22Rv1 (cell line): ENCODE measurements around the gene FGFR3.

ENCODE experiments used
- CTCF ChIP-seq: fragments of 450-650 bp; IDR thresholded peaks from 2 replicates; pipeline ENCODE4 v1.5.1; 2017; ENCODE audit warnings: mild to moderate bottlenecking
- ZFX ChIP-seq: fragments of 450-650 bp; IDR thresholded peaks from 2 replicates; pipeline ENCODE4 v1.6.1; 2017; ENCODE audit warnings: antibody characterized with exemption, borderline replicate concordance

- TF ChIP-seq ZFX (no peak), CTCF (no peak)
These were observed 43.3 kb upstream of the FGFR3 start for GRCh38 chr4:1749826-1750225.
